HG02870 (cell line): ENCODE data around the gene GLYATL1.
"Not testable (repeated sequence)": the region's sequence is repeated elsewhere in the genome, so short reads cannot be mapped to it uniquely, and the experiment has no call there.

ENCODE experiments used
- ATAC-seq: cut with Tn5 transposase; IDR thresholded peaks from one replicate; pipeline ENCODE4 v1.9.1; 2021; ENCODE audit warnings: mild to moderate bottlenecking, moderate library complexity; ENCODE audit not compliant: unreplicated experiment

GLYATL1 gene

DNA sequence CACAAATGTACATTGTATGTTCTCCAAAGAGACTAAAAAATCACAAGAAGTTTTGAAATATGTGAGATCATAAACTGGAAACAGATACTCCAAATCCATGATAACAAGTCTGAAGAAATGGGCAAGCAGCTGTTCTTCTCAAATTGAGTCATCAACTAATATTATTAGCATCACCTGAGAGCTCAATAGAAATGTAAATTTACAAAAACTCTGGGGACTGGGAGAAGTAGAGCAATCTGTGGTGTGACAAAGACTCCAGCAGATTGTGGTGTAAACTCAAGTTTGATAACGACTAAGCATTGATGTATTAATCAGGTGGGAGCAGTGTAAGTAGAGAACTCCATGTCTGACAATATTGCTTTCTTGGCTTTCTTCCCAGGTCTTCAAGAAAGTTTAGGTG, 53.2 kb downstream of the GLYATL1 start:
- peak; percentile 80 for ATAC-seq

DNA sequence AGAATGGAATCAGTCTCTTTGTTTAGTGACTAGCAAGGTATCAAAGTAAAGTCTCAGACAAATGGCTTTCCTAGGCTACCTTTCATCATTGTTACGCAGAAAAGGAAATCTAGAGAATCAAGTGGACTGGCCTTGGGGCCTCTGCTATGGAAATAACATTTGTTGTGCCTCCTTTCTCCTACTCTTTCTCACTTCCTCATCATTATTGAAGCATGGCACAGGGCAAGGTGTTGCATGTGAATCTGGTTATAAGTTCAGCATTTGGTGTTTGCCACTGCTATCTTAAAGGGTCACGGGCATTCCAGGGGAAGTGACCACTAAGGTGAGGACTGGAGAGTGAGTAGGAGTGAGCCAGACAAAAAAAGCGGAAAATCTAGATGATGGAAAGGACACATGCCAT, 54.9 kb downstream of the GLYATL1 start:
- ATAC-seq, result no peak

DNA sequence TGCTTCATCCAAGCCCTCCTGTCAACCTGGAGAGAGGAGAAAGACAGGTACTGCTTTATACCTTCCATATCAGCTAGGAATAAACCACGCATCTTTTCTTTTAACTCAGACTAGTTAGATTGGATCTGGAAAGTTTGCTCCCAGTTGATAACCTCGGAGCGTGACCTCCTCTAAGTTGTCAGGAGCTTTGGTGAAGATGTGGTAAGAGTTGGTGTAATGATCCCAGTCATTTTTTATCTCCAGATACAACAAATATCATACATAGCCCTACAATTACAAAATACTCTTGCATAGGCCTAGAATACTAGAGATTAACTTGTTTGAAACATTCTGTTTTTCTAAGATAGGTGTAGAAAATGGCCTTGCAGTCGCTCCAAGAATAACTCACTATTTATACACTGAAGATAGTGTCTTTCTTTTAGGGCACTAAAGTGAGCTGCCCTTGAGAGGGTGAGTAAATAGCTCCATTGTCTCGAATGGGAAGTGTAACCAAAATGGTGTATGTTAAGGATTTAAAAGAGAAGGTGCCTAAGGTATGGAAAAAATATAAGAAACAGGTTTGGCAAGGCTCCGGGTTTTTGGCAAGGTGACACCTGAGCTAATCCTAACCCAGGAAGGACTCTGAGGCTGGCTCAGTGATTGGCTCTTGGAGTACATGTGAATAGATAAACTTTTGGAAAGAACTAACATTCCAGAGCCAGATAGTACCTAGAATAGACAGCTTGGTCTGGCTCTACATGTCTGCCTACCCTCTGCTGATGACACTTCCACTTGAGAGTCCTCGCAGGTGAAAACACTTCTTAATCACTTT, 59.4 kb downstream of the GLYATL1 start:
- ATAC-seq, result no peak

DNA sequence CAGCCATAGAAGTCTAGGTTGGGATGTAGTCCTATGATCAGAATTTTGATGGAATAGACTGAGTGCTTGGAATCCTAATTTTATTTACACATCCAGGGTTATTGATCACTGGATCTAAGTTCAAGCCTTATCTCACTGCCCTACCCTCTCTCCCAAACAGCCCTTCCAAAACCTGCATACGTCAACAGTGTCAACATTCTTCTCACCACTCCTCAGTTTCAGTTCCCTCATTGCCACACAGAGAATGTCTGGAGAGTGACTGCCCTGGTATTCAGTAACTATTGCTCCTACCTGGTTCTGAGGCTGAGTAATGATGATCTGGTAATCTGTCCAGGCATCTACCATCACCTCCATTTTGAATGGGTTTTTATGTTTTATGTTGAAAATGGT, 60.0 kb downstream of the GLYATL1 start:
- peak; percentile 50 for ATAC-seq

DNA sequence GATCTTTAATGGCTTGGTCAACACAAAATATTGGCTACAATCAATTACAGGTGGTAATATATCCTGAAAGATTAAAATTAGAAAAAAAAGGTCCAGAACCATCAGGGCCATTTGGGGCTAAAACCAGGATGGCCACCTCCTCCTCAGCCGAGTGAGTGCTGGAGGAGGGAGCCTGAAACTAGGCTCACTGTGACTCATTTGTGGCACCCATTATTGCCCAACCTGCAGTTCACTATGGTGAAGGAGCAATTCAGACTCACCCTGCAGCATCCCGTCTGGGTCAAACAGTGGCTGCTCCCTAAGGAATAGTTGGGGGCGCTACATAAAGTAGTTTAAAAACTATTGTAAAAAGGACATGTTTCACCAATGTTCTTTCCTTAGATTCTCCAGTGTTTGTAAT, 60.7 kb downstream of the GLYATL1 start:
- no peak for ATAC-seq

DNA sequence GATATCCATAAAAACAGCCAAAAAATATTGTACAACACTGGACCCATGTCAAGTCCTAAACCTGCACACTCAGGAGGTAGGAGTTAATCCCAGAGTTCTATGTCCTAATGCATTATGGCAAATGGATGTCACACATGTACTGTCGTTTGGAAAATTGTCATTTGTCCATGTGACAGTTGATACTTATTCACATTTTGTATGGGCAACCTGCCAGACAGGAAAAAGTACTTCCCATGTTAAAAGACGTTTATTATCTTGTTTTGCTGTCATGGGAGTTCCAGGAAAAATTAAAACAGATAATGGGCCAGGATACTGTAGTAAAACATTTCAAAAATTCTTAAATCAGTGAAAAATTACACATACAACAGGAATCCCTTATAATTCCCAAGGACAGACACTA, 62.7 kb downstream of the GLYATL1 start:
- ATAC-seq, result not testable (repeated sequence)
